ENCODE data around the gene EGFR. TPM values are rescaled to one million over a fixed set of nuclear protein-coding genes. Genes with fewer than 3 reads are reported as not detected.

The EGFR gene
- total RNA-seq, 8 experiments from 2014 or later: 0.81 to 22.6 (median 3.6) TPM

DNA sequence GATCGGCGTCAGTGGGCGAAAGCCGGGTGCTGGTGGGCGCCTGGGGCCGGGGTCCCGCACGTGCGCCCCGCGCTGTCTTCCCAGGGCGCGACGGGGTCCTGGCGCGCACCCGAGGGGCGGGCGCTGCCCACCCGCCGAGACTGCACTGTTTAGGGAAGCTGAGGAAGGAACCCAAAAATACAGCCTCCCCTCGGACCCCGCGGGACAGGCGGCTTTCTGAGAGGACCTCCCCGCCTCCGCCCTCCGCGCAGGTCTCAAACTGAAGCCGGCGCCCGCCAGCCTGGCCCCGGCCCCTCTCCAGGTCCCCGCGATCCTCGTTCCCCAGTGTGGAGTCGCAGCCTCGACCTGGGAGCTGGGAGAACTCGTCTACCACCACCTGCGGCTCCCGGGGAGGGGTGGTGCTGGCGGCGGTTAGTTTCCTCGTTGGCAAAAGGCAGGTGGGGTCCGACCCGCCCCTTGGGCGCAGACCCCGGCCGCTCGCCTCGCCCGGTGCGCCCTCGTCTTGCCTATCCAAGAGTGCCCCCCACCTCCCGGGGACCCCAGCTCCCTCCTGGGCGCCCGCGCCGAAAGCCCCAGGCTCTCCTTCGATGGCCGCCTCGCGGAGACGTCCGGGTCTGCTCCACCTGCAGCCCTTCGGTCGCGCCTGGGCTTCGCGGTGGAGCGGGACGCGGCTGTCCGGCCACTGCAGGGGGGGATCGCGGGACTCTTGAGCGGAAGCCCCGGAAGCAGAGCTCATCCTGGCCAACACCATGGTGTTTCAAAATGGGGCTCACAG is 1.1 kb downstream of the EGFR start:
- WGBS, 10 experiments: 5 to 10% (median 9%) methylated on average over 2 to 12 of the region's 78 CpGs; no CpG with 5 or more reads in 7 of the 10 experiments
- H3K27ac ChIP-seq: no peak overlapping the region

DNA sequence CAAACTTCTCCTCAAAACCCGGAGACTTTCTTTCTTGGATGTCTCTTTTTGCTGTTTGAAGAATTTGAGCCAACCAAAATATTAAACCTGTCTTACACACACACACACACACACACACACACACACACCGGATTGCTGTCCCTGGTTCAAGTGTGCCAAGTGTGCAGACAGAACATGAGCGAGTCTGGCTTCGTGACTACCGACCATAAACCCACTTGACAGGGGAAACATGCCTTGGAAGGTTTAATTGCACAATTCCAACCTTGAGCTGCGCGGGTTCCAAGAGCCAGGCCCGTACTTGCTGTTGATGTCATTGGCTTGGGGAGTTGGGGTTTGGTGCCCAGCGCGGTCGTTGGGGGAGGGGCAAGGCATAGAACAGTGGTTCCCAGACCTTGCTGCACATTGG is 1.7 kb downstream of the EGFR start:
- no peak for ATAC-seq (replicated peaks in 6 of 8)
- WGBS, 10 experiments: 46 to 89% (median 53%) methylated on average over 1 to 5 of the region's 11 CpGs; no CpG with 5 or more reads in 5 of the 10 experiments
- H3K27ac ChIP-seq: no peak overlapping the region
- in situ Hi-C loops (cut with MboI; ENCODE audit: low pct_unique_long_range_greater_than_20kb in 2 of 9, low sequenced_read_pairs in 9 of 9, unreplicated experiment in 9 of 9): no loop called here
- H3K4me3 ChIP-seq: peak overlapping the region; percentile 46 to 86 (median 75)
- H3K4me1 ChIP-seq (replicated peaks in 1 of 2): peaks cover 0 to 3% of the 10 kb centered on the region in 2 donors

More for the DNA sequence above, 1.1 kb downstream of the EGFR start:
- Histone ChIP-seq H3K4me1 (replicated peaks in 1 of 2) (peaks cover 0 to 3% of the 10 kb centered on the region in 2 donors), H3K4me3 (peak overlapping the region; percentile 46 to 86 (median 75))
- in situ Hi-C loops (cut with MboI; ENCODE audit: low pct_unique_long_range_greater_than_20kb in 2 of 9, low sequenced_read_pairs in 9 of 9, unreplicated experiment in 9 of 9): no loop called here
- peak; percentile 7 to 41 (median 23) for ATAC-seq (replicated peaks in 6 of 8)

DNA sequence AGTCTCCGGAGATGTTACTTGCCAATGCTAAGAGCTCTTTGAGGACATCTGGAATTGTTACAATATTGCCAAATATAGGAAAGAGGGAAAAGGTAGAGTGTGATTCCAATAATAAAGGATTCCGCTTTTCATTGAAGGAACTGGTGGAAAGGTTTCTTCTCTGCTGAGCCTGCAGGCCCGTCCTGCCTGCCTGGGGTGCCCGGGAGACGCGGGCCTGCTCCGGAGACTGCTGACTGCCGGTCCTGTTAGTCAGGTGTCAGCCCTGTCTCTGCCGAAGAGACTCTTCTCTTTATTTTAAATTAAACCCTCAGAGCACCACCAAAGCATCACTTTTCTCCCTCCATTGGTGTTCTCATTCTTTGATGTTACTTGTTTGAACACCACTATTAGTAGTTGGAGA is 2.2 kb downstream of the EGFR start:
- Histone ChIP-seq H3K4me3 (no peak overlapping the region), H3K27ac (no peak overlapping the region), H3K4me1 (replicated peaks in 1 of 2) (peaks cover 0 to 3% of the 10 kb centered on the region in 2 donors)
- ATAC-seq (replicated peaks in 6 of 8): no peak
- 43 to 94% (median 85%) methylated on average over 1 to 9 of the region's 9 CpGs; no CpG with 5 or more reads in 4 of the 10 experiments for WGBS, 10 experiments
- in situ Hi-C loops (cut with MboI; ENCODE audit: low pct_unique_long_range_greater_than_20kb in 2 of 9, low sequenced_read_pairs in 9 of 9, unreplicated experiment in 9 of 9): no loop called here

DNA sequence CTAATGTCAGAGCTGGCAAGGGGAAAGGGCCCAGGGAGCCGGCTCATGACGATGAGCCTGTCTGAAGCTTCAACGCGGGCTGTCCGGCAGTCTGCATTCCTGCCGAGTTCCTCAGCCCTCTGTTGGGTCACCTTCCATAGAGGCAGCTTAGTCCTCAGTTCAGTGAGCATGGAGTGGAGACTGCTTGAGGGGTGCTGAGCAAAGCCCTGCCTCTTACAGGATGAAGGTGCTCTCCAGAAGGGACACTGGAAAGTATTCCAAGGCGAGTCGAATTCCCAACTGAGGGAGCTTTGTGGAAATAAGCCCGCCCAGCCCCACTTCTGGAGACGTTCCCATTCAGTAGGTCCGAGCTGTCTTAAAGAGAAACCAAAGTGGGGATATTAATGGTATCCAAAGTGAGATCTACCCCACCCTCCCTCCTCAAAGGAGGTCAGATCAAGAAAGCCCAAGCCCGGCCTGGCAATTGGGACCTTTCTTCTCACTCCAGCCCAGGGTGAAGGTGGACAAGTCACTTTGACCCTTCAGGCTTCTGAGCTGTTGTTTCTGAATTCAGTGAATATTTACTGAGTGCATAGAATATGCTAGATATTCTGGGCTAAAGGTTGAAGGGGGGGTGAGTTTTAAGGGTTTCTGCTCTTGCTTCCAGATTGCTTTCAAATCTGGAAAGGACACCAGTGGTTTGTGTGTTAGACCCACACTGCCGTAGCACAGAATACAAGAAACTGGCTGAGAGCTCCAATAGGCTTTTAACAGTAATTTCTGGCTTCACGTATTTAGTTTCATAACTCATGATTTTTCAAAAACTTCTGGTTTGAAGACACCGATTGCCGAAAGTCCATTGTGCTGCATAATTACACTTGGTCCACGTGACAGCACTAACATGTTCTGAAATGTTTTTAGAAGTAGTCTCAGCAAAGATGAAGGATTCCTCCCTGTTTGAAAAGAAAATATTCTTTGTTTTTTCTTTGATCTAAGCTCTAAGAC is 3.5 kb downstream of the EGFR start:
- WGBS, 10 experiments: 21 to 100% (median 93%) methylated on average over 1 to 11 of the region's 17 CpGs
- in situ Hi-C loops (cut with MboI; ENCODE audit: low pct_unique_long_range_greater_than_20kb in 2 of 9, low sequenced_read_pairs in 9 of 9, unreplicated experiment in 9 of 9): no loop called here
- Histone ChIP-seq H3K4me1 (replicated peaks in 1 of 2) (peaks cover 0 to 3% of the 10 kb centered on the region in 2 donors), H3K4me3 (no peak overlapping the region), H3K27ac (no peak overlapping the region)
- ATAC-seq (replicated peaks in 6 of 8): peak in 1 of 8 experiments; percentile 4

DNA sequence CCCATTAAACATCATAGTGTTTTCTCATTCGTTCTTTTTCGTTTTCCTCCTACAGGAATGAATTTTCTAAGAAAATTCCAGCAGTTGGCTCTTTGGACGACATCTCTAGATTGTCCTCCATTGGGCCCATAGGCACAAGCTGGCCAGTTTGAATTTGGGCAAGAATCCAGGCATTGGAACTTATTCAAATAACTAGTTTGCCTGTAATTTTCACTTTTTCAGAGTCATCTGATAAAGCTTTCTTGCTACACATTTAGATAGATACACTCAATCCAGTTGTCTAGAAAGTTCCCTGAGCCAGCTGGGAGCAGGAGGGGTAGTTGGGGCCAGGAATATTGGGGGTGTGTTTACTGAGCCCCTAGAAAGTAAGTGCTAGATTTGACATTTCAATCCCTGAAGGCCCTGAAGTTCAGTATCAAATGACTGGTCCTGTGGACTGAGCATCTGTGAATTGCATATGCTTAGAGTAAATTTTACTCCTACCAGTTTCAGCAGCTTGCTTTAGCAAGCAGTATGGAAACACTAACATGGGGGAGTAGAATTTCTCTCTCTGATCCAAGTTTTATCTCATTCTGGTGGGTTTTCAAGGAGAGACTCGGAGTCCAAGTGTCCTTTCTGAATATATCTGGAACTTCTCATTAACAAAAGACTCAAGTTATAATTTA is 5.2 kb downstream of the EGFR start:
- in situ Hi-C loops (cut with MboI; ENCODE audit: low pct_unique_long_range_greater_than_20kb in 2 of 9, low sequenced_read_pairs in 9 of 9, unreplicated experiment in 9 of 9): no loop called here
- Histone ChIP-seq H3K4me1 (replicated peaks in 1 of 2) (peaks cover 0 to 3% of the 10 kb centered on the region in 2 donors), H3K4me3 (no peak overlapping the region), H3K27ac (no peak overlapping the region)
- WGBS, 10 experiments: 60 to 100% (median 88%) methylated on average over 1 to 4 of the region's 4 CpGs; no CpG with 5 or more reads in 1 of the 10 experiments
- no peak for ATAC-seq (replicated peaks in 6 of 8)

DNA sequence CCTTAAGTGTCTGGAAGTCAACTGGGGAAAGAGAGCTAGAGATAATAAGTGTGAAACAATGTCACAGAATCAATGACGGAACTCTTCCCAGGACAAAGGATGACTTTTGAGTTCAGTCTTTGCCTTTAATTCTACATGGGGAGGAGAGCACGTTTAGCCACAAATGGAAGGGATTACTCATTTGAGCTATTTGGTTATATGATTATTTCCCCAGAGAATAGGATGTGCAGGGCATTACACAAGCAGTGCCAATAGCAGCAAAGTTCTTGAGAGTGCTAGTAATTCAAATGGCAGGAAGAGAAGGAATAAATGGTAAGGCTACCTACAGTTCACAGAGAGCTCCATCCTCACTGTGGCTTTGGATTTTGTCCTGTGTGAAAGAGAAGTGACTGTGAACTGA is 6.0 kb downstream of the EGFR start:
- 0 to 83% (median 60%) methylated on average over 1 to 2 of the region's 2 CpGs; no CpG with 5 or more reads in 5 of the 10 experiments for WGBS, 10 experiments
- ATAC-seq (replicated peaks in 6 of 8): peak in 1 of 8 experiments; percentile 24
- peaks cover 0 to 3% of the 10 kb centered on the region in 2 donors for H3K4me1 ChIP-seq (replicated peaks in 1 of 2)
- no peak overlapping the region for H3K4me3 ChIP-seq
- in situ Hi-C loops (cut with MboI; ENCODE audit: low pct_unique_long_range_greater_than_20kb in 2 of 9, low sequenced_read_pairs in 9 of 9, unreplicated experiment in 9 of 9): loop anchor here in 1 of 9 experiments (25.0 kb wide), 2 partner anchors 237 to 238 kb away; no protein-coding TSS in a partner anchor
- no peak overlapping the region for H3K27ac ChIP-seq

- ATAC-seq (replicated peaks in 6 of 8): no peak
- no peak overlapping the region for H3K27ac ChIP-seq
- 14 to 94% (median 85%) methylated on average over 1 to 10 of the region's 11 CpGs; no CpG with 5 or more reads in 2 of the 10 experiments for WGBS, 10 experiments
- in situ Hi-C loops (cut with MboI; ENCODE audit: low pct_unique_long_range_greater_than_20kb in 2 of 9, low sequenced_read_pairs in 9 of 9, unreplicated experiment in 9 of 9): loop anchor here in 1 of 9 experiments (25.0 kb wide), 2 partner anchors 236 to 239 kb away; no protein-coding TSS in a partner anchor
- H3K4me1 ChIP-seq (replicated peaks in 1 of 2): no peaks in the 10 kb centered on the region
- no peak overlapping the region for H3K4me3 ChIP-seq
Observed at GRCh38 chr7:55026086-55026790, 7.4 kb downstream of the EGFR start.

DNA sequence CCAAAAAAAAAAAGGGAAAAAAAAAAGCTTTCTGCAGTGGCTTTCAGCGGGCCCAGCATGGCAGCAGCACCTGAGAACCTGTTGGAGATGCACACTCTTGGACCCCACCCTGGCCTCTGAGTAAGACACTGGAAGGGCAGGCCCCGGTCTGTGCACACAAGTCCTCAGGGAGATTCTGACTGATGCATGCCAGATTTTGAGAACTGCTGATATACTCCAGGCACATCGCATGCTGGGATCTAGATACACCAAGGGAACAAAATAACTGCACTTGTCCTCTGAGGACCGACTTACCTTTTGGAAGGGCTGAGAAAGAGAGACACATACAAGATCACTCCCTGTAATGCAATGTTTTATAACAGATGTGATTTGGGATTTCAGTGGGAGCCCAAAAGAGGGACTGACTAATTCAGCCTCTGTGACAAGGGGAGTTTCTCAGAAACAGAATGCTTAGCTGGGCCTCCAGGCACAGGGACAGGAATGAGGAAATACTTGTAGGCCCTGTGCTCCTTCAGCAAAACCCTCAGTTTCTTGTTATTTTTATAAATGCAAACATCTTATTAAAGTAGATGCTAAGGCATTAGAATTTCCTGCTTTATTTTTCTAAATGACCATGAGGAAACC is 8.2 kb downstream of the EGFR start:
- peak in 2 of 8 experiments; percentile 69 to 72 for ATAC-seq (replicated peaks in 6 of 8)
- H3K4me3 ChIP-seq: no peak overlapping the region
- no peaks in the 10 kb centered on the region for H3K4me1 ChIP-seq (replicated peaks in 1 of 2)
- H3K27ac ChIP-seq: no peak overlapping the region
- WGBS, 10 experiments: 27 to 100% (median 73%) methylated on average over 1 to 4 of the region's 4 CpGs; no CpG with 5 or more reads in 1 of the 10 experiments
- in situ Hi-C loops (cut with MboI; ENCODE audit: low pct_unique_long_range_greater_than_20kb in 2 of 9, low sequenced_read_pairs in 9 of 9, unreplicated experiment in 9 of 9): loop anchor here in 1 of 9 experiments (25.0 kb wide), 2 partner anchors 235 to 240 kb away; no protein-coding TSS in a partner anchor

GRCh38 chr7:55028011-55028410 is 9.2 kb downstream of the EGFR start:
- Histone ChIP-seq H3K27ac (no peak overlapping the region), H3K4me3 (no peak overlapping the region), H3K4me1 (replicated peaks in 1 of 2) (no peaks in the 10 kb centered on the region)
- no peak for ATAC-seq (replicated peaks in 6 of 8)
- in situ Hi-C loops (cut with MboI; ENCODE audit: low pct_unique_long_range_greater_than_20kb in 2 of 9, low sequenced_read_pairs in 9 of 9, unreplicated experiment in 9 of 9): loop anchor here in 1 of 9 experiments (25.0 kb wide), 2 partner anchors 234 to 241 kb away; no protein-coding TSS in a partner anchor
- 0 to 100% (median 42%) methylated on average over 2 to 3 of the region's 3 CpGs; no CpG with 5 or more reads in 6 of the 10 experiments for WGBS, 10 experiments

GRCh38 chr7:55030314-55030713 is 11.5 kb downstream of the EGFR start:
- H3K27ac ChIP-seq: no peak overlapping the region
- 0 to 71% (median 33%) methylated on average over 1 of the region's 1 CpG; no CpG with 5 or more reads in 1 of the 10 experiments for WGBS, 10 experiments
- ATAC-seq (replicated peaks in 6 of 8): no peak
- H3K4me1 ChIP-seq (replicated peaks in 1 of 2): no peaks in the 10 kb centered on the region
- no peak overlapping the region for H3K4me3 ChIP-seq
- in situ Hi-C loops (cut with MboI; ENCODE audit: low pct_unique_long_range_greater_than_20kb in 2 of 9, low sequenced_read_pairs in 9 of 9, unreplicated experiment in 9 of 9): loop anchor here in 1 of 9 experiments (25.0 kb wide), 2 partner anchors 232 to 243 kb away; no protein-coding TSS in a partner anchor

GRCh38 chr7:55031075-55031474 is 12.3 kb downstream of the EGFR start:
- in situ Hi-C loops (cut with MboI; ENCODE audit: low pct_unique_long_range_greater_than_20kb in 2 of 9, low sequenced_read_pairs in 9 of 9, unreplicated experiment in 9 of 9): loop anchor here in 1 of 9 experiments (25.0 kb wide), 2 partner anchors 231 to 244 kb away; no protein-coding TSS in a partner anchor
- WGBS, 10 experiments: 40 to 100% (median 100%) methylated on average over 1 to 2 of the region's 2 CpGs; no CpG with 5 or more reads in 5 of the 10 experiments
- no peak for ATAC-seq (replicated peaks in 6 of 8)
- no peak overlapping the region for H3K4me3 ChIP-seq
- no peak overlapping the region for H3K27ac ChIP-seq
- H3K4me1 ChIP-seq (replicated peaks in 1 of 2): no peaks in the 10 kb centered on the region

Measured in motor neuron (in vitro differentiated cells).